Fibroblast of peridontal ligament (primary cell): ENCODE measurements around the gene USO1.
A peak's percentile ranks its signal among the peaks of the same experiment; 100 is the strongest.
"Not testable (repeated sequence)": the region's sequence is repeated elsewhere in the genome, so short reads cannot be mapped to it uniquely, and the experiment has no call there.

Experiments
- DNase-seq: peaks from one replicate; pipeline ENCODE4 v3.0.0-alpha.2; 2010; ENCODE audit errors: extremely low read depth

The USO1 gene

GRCh38 chr4:75724066-75724866, at the start of gene USO1:
Gene USO1 (plus strand): TSS chr4:75724577. CDS start chr4:75724820, 243 bp downstream.
- DNase-seq: peak; percentile 98

- no peak for DNase-seq
These were observed 49.3 kb upstream of the USO1 start for GRCh38 chr4:75675004-75675531.

GRCh38 chr4:75678473-75678872, 45.9 kb upstream of the USO1 start:
- DNase-seq: no peak

GRCh38 chr4:75678965-75679364, 45.4 kb upstream of the USO1 start:
- DNase-seq: peak; percentile 58

- DNase-seq: no peak
These were observed 44.4 kb upstream of the USO1 start for GRCh38 chr4:75679876-75680575.

- DNase-seq: no peak
These were observed 40.8 kb upstream of the USO1 start for GRCh38 chr4:75683482-75684155.

GRCh38 chr4:75685546-75686189, 38.7 kb upstream of the USO1 start:
- DNase-seq: no peak

GRCh38 chr4:75686346-75686745, 38.0 kb upstream of the USO1 start:
- DNase-seq: no peak

- not testable (repeated sequence) for DNase-seq
These were observed 37.3 kb upstream of the USO1 start for GRCh38 chr4:75687125-75687524.

GRCh38 chr4:75692066-75692465, 32.3 kb upstream of the USO1 start:
- not testable (repeated sequence) for DNase-seq

GRCh38 chr4:75696071-75696470, 28.3 kb upstream of the USO1 start:
- DNase-seq: no peak

GRCh38 chr4:75696581-75696980, 27.8 kb upstream of the USO1 start:
- no peak for DNase-seq

GRCh38 chr4:75698162-75698962, 26.0 kb upstream of the USO1 start:
- no peak for DNase-seq

- no peak for DNase-seq
These were observed 25.5 kb upstream of the USO1 start for GRCh38 chr4:75698963-75699228.

- no peak for DNase-seq
These were observed 25.1 kb upstream of the USO1 start for GRCh38 chr4:75699299-75699698.

- DNase-seq: no peak
These were observed 21.4 kb upstream of the USO1 start for GRCh38 chr4:75702919-75703411.

- DNase-seq: no peak
These were observed 19.0 kb upstream of the USO1 start for GRCh38 chr4:75705198-75705977.

- no peak for DNase-seq
These were observed 16.1 kb upstream of the USO1 start for GRCh38 chr4:75708218-75708691.

GRCh38 chr4:75710246-75710645, 14.1 kb upstream of the USO1 start:
- DNase-seq: no peak

GRCh38 chr4:75714011-75714410, 10.4 kb upstream of the USO1 start:
- no peak for DNase-seq
